Right atrium auricular region (tissue), 2 donors: ENCODE data around the gene ZNF595. TPM values are rescaled to one million over a fixed set of nuclear protein-coding genes. Genes with fewer than 3 reads are reported as not detected.
"Not testable (repeated sequence)": the region's sequence is repeated elsewhere in the genome, so short reads cannot be mapped to it uniquely, and the experiment has no call there.

ENCODE experiments used
- DNase-seq: peaks from one replicate; pipeline ENCODE4 v3.0.0-alpha.2; 2019; ENCODE audit warnings: low spot score
- H3K27ac ChIP-seq, 2 donors: fragments of 200-600 bp; sonication (generic); 1 replicate in 1 of 2; 2 replicates in 1 of 2; pipeline ENCODE4 v1.5.1; 2016 to 2019
- H3K27me3 ChIP-seq, 2 donors: fragments of 200-600 bp; sonication (generic); one replicate each; pipeline versions ENCODE4 v1.5.1 to v1.6.0; 2017 to 2019
- H3K36me3 ChIP-seq: fragments of 200-600 bp; sonication (generic); one replicate; pipeline ENCODE4 v1.5.1; 2016
- H3K4me1 ChIP-seq, 2 donors: fragments of 200-600 bp; sonication (generic); one replicate each; pipeline versions ENCODE4 v1.5.1 to v1.6.0; 2017 to 2019
- H3K4me3 ChIP-seq, 2 donors: fragments of 200-600 bp; sonication (generic); 1 replicate in 1 of 2; 2 replicates in 1 of 2; pipeline ENCODE4 v1.5.1; 2017 to 2019; ENCODE audit warnings: mild to moderate bottlenecking in 1 of 2, moderate library complexity in 1 of 2
- H3K9me3 ChIP-seq, 2 donors: fragments of 200-600 bp; sonication (generic); one replicate each; pipeline ENCODE4 v1.5.1; 2019
- CTCF ChIP-seq, 2 donors: fragments of 200-600 bp; sonication (generic); IDR thresholded peaks; one replicate each; pipeline ENCODE4 v1.5.1; 2019; ENCODE audit warnings: antibody characterized with exemption in 2 of 2
- total RNA-seq, 2 donors: library from RNA; depleted of rRNA; stranded (reverse); fragments of >200 nt; gene quantifications; one replicate each; pipeline ENCODE4 v1.1.0, GENCODE V29; 2016

The ZNF595 gene
- total RNA-seq, 2 donors from 2014 or later = 7.4 to 18.1 TPM

GRCh38 chr4:28767-29542 lies 24.2 kb upstream of the ZNF595 start:
- not testable (repeated sequence) for H3K4me3 ChIP-seq, H3K4me1 ChIP-seq, DNase-seq, H3K9me3 ChIP-seq, H3K36me3 ChIP-seq, H3K27me3 ChIP-seq, H3K27ac ChIP-seq
- peak in 1 of 2 donors; percentile 26 for TF ChIP-seq CTCF (IDR thresholded peaks at IDR 0.05)

GRCh38 chr4:33314-33713 lies 19.8 kb upstream of the ZNF595 start:
- H3K36me3 ChIP-seq, H3K27ac ChIP-seq, H3K4me3 ChIP-seq, H3K27me3 ChIP-seq, H3K9me3 ChIP-seq, DNase-seq, H3K4me1 ChIP-seq: not testable (repeated sequence)

GRCh38 chr4:36559-37415 lies 16.3 kb upstream of the ZNF595 start:
- DNase-seq, H3K9me3 ChIP-seq, H3K4me3 ChIP-seq, H3K4me1 ChIP-seq, H3K27me3 ChIP-seq, H3K27ac ChIP-seq, H3K36me3 ChIP-seq: not testable (repeated sequence)

GRCh38 chr4:38202-38601 lies 14.9 kb upstream of the ZNF595 start:
- H3K36me3 ChIP-seq, H3K27me3 ChIP-seq, DNase-seq, H3K4me1 ChIP-seq, H3K27ac ChIP-seq, H3K9me3 ChIP-seq, H3K4me3 ChIP-seq: not testable (repeated sequence)

- H3K4me3 ChIP-seq, H3K4me1 ChIP-seq, H3K36me3 ChIP-seq, H3K27ac ChIP-seq, DNase-seq, H3K9me3 ChIP-seq, H3K27me3 ChIP-seq: not testable (repeated sequence)
Measured at GRCh38 chr4:43375-43774, 9.7 kb upstream of the ZNF595 start.

GRCh38 chr4:51253-51652 lies 1.9 kb upstream of the ZNF595 start:
- not testable (repeated sequence) for H3K27ac ChIP-seq, H3K4me1 ChIP-seq, H3K4me3 ChIP-seq, H3K27me3 ChIP-seq, DNase-seq, H3K36me3 ChIP-seq, H3K9me3 ChIP-seq

GRCh38 chr4:51655-52277 lies 1.4 kb upstream of the ZNF595 start:
- not testable (repeated sequence) for H3K4me1 ChIP-seq

GRCh38 chr4:53521-53920 lies 400 bp downstream of the ZNF595 start:
- H3K36me3 ChIP-seq, H3K4me1 ChIP-seq, H3K27me3 ChIP-seq, DNase-seq, H3K9me3 ChIP-seq: not testable (repeated sequence)
- Histone ChIP-seq H3K4me3 (peak overlapping the region; percentile 35), H3K27ac (peak overlapping the region in 1 of 2 donors; percentile 37)

More at GRCh38 chr4:51655-52277, 1.4 kb upstream of the ZNF595 start:
- H3K36me3 ChIP-seq, H3K9me3 ChIP-seq, H3K4me3 ChIP-seq, H3K27ac ChIP-seq, DNase-seq, H3K27me3 ChIP-seq: not testable (repeated sequence)

- H3K4me1 ChIP-seq, H3K27me3 ChIP-seq, DNase-seq, H3K27ac ChIP-seq, H3K4me3 ChIP-seq: not testable (repeated sequence)
- Histone ChIP-seq H3K36me3 (peaks cover 12% of the 10 kb centered on the region), H3K9me3 (peaks cover 0 to 13% of the 10 kb centered on the region in 2 donors)
Measured at GRCh38 chr4:64733-65132, 11.6 kb downstream of the ZNF595 start.
